Prostate gland (tissue), 2 donors: ENCODE measurements around the gene CDX1.

Experiments
- CTCF ChIP-seq, 4 experiments: fragments of 200-600 bp in 2 of 4; fragments of 450-650 bp in 2 of 4; sonication (generic) in 2 of 4; IDR thresholded peaks; 1 replicate in 3 of 4; 2 replicates in 1 of 4; pipeline ENCODE4 v1.5.1; 2016 to 2019; ENCODE audit warnings: antibody characterized with exemption in 4 of 4, mild to moderate bottlenecking in 2 of 4, moderate library complexity in 2 of 4
- POLR2A ChIP-seq: fragments of 450-650 bp; IDR thresholded peaks from one replicate; pipeline ENCODE4 v1.6.1; 2016; ENCODE audit warnings: antibody characterized with exemption, mild to moderate bottlenecking

- TF ChIP-seq POLR2A, result no peak
- TF ChIP-seq CTCF (IDR thresholded peaks at IDR 0.05), result no peak
These were observed 19.5 kb upstream of the CDX1 start for GRCh38 chr5:150146862-150147601.
